Esophagus muscularis mucosa (tissue), 4 donors: ENCODE data around the gene CCNK. TPM values are rescaled to one million over a fixed set of nuclear protein-coding genes. Genes with fewer than 3 reads are reported as not detected.

Experiments
- DNase-seq: peaks from one replicate; pipeline ENCODE4 v3.0.0-alpha.2; 2017; ENCODE audit errors: extremely low spot score
- H3K27ac ChIP-seq, 4 donors: fragments of 200-600 bp; sonication (generic); replicated peaks in 1 of 4; 1 replicate in 3 of 4; 2 replicates in 1 of 4; pipeline ENCODE4 v1.5.1; 2016 to 2019; ENCODE audit warnings: mild to moderate bottlenecking in 1 of 4
- H3K27me3 ChIP-seq, 4 donors: fragments of 200-600 bp; sonication (generic); one replicate each; pipeline versions ENCODE4 v1.5.1 to v1.6.0; 2016 to 2019
- H3K36me3 ChIP-seq, 4 donors: fragments of 200-600 bp; sonication (generic); one replicate each; pipeline ENCODE4 v1.5.1; 2016 to 2019
- H3K4me1 ChIP-seq, 4 donors: fragments of 200-600 bp; sonication (generic); one replicate each; pipeline ENCODE4 v1.5.1; 2016 to 2019
- H3K4me3 ChIP-seq, 4 donors: fragments of 200-600 bp; sonication (generic); 1 replicate in 2 of 4; 2 replicates in 2 of 4; pipeline ENCODE4 v1.5.1; 2016 to 2019; ENCODE audit warnings: mild to moderate bottlenecking in 4 of 4, moderate library complexity in 1 of 4
- H3K9me3 ChIP-seq, 4 donors: fragments of 200-600 bp; sonication (generic); 1 replicate in 3 of 4; 2 replicates in 1 of 4; pipeline ENCODE4 v1.5.1; 2016 to 2019
- EP300 ChIP-seq: sonication (generic); formaldehyde crosslinking; IDR thresholded peaks from one replicate; pipeline ENCODE4 v1.6.1; 2017; ENCODE audit warnings: antibody characterized with exemption
- POLR2A ChIP-seq: fragments of 450-650 bp; IDR thresholded peaks from one replicate; pipeline ENCODE4 v1.6.1; 2017; ENCODE audit warnings: antibody characterized with exemption, moderate library complexity, mild to moderate bottlenecking, low read depth
- POLR2AphosphoS5 ChIP-seq, 2 donors: sonication (generic); formaldehyde crosslinking; IDR thresholded peaks; one replicate each; pipeline ENCODE4 v1.6.1; 2017; ENCODE audit warnings: antibody characterized with exemption in 2 of 2
- WGBS: methylation state at CpG from one replicate; pipeline ENCODE4 v1.1.5; 2018; 5-methylcytosine and 5-hydroxymethylcytosine counted together
- intact Hi-C: fragments of 100-400 bp; cut with DNase I; formaldehyde crosslinking; loops from one replicate; pipeline ENCODE4 v1.15.1; 2023
- total RNA-seq, 4 donors: library from RNA; depleted of rRNA; stranded (reverse); fragments of >200 nt; gene quantifications; one replicate each; pipeline versions ENCODE4 v1.1.0 to v1.2.1, GENCODE V29; 2016
- TF ChIP-seq, protein P1 (sequence below), 3 experiments: fragments of 200-600 bp in 2 of 3; fragments of 450-650 bp in 1 of 3; sonication (generic) in 2 of 3; IDR thresholded peaks; one replicate each; pipeline ENCODE4 v1.5.1; 2017 to 2019; ENCODE audit warnings: antibody characterized with exemption in 3 of 3, mild to moderate bottlenecking in 2 of 3, moderate library complexity in 1 of 3

CCNK gene
- total RNA-seq, 4 donors from 2014 or later = 10.4 to 21.2 (median 16.5) TPM

DNA sequence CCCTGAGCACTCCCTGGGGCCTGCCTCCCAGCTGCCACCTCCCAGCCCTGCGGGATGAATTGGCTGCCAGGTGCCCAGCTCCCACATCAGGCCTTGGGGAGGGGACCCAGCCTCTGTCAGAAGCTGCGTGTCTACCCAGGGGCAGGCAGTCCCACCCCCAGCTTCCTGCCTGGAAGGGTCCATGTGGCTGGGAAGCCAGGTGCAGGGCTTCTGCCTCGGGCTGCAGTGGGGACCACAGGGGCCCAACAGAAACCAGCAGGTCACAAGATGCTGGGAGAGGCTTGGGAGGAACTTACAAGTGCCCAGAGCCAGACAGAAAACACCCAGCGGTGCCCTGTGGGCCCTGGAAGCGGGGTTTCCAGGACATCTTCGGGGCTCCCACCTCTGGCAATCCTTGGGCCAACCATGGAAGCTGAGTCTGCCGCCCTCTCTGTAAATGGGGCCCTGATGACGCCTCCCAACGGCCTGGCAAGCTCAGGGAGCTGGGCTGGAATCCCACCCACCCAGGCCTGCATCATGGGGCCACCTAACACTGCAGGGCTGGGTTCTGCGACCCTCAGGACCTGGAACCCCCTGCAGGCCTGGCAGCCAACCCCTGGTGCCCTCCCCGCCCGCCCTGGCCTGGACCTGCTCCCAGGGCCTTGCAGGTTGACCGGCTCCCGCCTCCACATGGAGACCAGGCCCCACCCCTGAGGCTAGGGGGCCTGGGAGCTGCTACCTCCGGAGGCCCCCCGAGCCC lies 36.6 kb downstream of the CCNK start:
- H3K9me3 ChIP-seq = no peaks in the 10 kb centered on the region
- peaks cover 10 to 41% (median 34%) of the 10 kb centered on the region in 4 donors for H3K36me3 ChIP-seq
- WGBS = 62% methylated on average over 6 of the region's 16 CpGs
- no peak for DNase-seq
- H3K4me3 ChIP-seq = no peak overlapping the region
- H3K27ac ChIP-seq = peak overlapping the region in 1 of 4 donors; percentile 37
- no peak for TF ChIP-seq POLR2AphosphoS5 (IDR thresholded peaks at IDR 0.05)
- TF ChIP-seq EP300 = no peak
- no peak for TF ChIP-seq POLR2A
- TF ChIP-seq, protein P1, sequence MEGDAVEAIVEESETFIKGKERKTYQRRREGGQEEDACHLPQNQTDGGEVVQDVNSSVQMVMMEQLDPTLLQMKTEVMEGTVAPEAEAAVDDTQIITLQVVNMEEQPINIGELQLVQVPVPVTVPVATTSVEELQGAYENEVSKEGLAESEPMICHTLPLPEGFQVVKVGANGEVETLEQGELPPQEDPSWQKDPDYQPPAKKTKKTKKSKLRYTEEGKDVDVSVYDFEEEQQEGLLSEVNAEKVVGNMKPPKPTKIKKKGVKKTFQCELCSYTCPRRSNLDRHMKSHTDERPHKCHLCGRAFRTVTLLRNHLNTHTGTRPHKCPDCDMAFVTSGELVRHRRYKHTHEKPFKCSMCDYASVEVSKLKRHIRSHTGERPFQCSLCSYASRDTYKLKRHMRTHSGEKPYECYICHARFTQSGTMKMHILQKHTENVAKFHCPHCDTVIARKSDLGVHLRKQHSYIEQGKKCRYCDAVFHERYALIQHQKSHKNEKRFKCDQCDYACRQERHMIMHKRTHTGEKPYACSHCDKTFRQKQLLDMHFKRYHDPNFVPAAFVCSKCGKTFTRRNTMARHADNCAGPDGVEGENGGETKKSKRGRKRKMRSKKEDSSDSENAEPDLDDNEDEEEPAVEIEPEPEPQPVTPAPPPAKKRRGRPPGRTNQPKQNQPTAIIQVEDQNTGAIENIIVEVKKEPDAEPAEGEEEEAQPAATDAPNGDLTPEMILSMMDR (IDR thresholded peaks at IDR 0.05) = no peak
- no peaks in the 10 kb centered on the region for H3K27me3 ChIP-seq
- H3K4me1 ChIP-seq = peaks cover 15 to 66% (median 32%) of the 10 kb centered on the region in 4 donors
- intact Hi-C loops = loop anchor here (2.0 kb wide), 1 partner anchor 111 kb away; no protein-coding TSS in a partner anchor

DNA sequence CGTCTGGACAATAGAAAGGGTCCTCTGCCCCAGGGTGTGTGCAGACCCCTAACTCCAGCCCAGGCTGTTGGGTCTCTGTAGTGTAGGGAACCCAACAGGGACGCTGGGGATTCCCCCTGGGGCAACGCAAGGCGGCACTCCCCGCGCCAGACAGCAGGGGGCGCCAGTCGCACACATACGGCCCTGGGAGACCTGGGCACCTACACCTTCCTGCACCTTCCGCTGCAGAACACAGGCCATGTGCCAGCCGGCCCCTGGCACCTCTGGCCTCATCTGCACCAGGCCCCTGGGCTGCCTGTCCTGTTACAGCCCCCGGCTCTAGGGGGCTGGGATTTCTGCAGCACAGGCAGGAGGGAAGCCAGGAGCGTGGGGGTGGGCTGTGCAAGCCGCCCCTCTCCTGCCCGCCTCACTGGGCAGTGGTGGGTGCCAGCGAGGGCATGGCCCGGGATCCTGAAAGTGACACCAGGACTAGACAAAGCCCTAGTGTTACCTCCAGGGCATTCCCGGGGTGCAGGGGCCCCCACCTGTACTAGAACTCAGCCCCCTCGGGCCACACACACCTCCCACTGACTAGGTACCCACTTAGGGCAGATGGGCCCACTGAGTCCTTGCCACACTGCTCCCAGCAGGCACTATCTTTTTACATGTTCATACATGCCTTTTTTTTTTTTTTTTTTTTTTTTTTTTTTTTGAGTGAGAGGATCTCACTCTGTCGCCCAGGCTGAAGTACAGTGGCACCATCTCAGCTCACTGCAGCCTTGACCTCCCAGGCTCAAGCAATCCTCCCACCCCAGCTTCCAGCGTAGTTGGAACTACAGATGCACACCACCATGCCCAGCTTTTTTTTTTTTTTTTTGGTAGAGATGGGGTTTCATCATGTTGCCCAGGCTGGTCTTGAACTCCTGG lies 37.5 kb downstream of the CCNK start:
- peaks cover 10 to 33% (median 26%) of the 10 kb centered on the region in 4 donors for H3K36me3 ChIP-seq
- H3K27ac ChIP-seq = peak overlapping the region in 1 of 4 donors; percentile 44
- DNase-seq = no peak
- H3K4me3 ChIP-seq = no peak overlapping the region
- TF ChIP-seq, protein P1 (IDR thresholded peaks at IDR 0.05) = peak; percentile 95 to 100 (median 98)
- TF ChIP-seq POLR2AphosphoS5 (IDR thresholded peaks at IDR 0.05) (peak in 1 of 2 donors; percentile 17), POLR2A (no peak), EP300 (no peak)
- WGBS = 47% methylated on average over 14 of the region's 21 CpGs
- intact Hi-C loops = loop anchor here (2.0 kb wide), 1 partner anchor 110 kb away; no protein-coding TSS in a partner anchor
- no peaks in the 10 kb centered on the region for H3K9me3 ChIP-seq
- peaks cover 24 to 68% (median 38%) of the 10 kb centered on the region in 4 donors for H3K4me1 ChIP-seq
- H3K27me3 ChIP-seq = no peaks in the 10 kb centered on the region

DNA sequence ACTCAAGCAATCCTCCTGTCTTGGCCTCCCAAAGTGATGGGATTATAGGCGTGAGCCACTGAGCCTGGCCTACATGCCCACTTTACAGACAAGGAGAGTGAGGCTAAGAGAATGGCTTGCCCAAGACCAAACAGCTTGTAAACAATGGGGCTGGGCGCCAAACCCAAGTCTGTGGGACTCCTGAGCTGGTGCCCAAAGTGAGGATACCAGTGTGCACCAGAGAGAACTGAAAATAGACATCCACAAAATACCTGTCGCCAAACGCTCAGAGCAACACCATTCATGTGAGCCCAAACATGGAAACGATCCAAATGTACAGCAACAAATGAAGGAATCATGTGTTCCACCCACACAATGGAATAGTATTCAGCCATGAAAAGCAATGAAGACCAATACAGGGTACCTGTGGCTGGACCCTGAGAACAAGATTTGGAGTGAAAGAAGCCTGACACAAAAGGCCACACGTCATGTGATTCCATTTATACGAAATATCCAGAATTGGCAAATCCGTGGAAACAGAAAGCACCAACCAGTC lies 38.2 kb downstream of the CCNK start:
- H3K9me3 ChIP-seq = no peaks in the 10 kb centered on the region
- WGBS = 87% methylated on average over 8 of the region's 8 CpGs
- peaks cover 31 to 68% (median 45%) of the 10 kb centered on the region in 4 donors for H3K4me1 ChIP-seq
- peak overlapping the region in 3 of 4 donors; percentile 2 to 56 (median 10) for H3K27ac ChIP-seq
- H3K36me3 ChIP-seq = peaks cover 6 to 25% (median 18%) of the 10 kb centered on the region in 4 donors
- TF ChIP-seq, protein P1 (IDR thresholded peaks at IDR 0.05) = no peak
- TF ChIP-seq EP300 (no peak), POLR2AphosphoS5 (IDR thresholded peaks at IDR 0.05) (no peak), POLR2A (no peak)
- intact Hi-C loops = loop anchor here (2.0 kb wide), 1 partner anchor 109 kb away; no protein-coding TSS in a partner anchor
- H3K27me3 ChIP-seq = no peaks in the 10 kb centered on the region
- DNase-seq = no peak
- no peak overlapping the region for H3K4me3 ChIP-seq

DNA sequence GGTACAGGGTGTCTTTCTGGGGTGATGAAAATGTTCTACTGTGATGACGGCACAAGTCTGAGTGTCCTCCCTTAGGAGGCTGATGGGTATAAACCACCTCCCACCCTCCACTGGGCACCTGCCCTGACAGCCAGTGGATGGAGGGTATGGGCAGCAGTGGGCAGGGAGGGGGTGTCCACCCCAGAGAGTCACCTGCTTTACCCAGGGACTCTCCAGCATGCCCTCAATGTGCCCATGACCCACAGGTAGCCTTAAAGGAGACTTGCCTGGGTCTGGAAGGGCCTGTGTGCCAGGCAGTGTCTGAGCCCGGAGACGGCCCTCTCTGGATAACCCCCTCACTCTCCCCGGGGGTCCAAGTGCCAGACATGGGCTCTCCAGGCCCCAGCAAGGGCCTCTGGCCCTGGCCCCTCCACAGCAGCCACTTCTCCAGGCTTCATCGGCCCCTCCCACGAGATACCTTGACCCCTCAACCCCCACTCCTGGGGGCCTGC lies 38.8 kb downstream of the CCNK start:
- Histone ChIP-seq H3K4me1 (peaks cover 37 to 71% (median 51%) of the 10 kb centered on the region in 4 donors), H3K27ac (peak overlapping the region in 3 of 4 donors; percentile 2 to 56 (median 10)), H3K4me3 (no peak overlapping the region), H3K27me3 (no peaks in the 10 kb centered on the region), H3K36me3 (peaks cover under 1 to 20% (median 13%) of the 10 kb centered on the region in 4 donors), H3K9me3 (no peaks in the 10 kb centered on the region)
- WGBS = 89% methylated on average over 5 of the region's 6 CpGs
- intact Hi-C loops = loop anchor here (2.0 kb wide), 1 partner anchor 109 kb away; no protein-coding TSS in a partner anchor
- TF ChIP-seq, protein P1 (IDR thresholded peaks at IDR 0.05) = no peak
- TF ChIP-seq POLR2A = no peak
- TF ChIP-seq POLR2AphosphoS5 (IDR thresholded peaks at IDR 0.05) = no peak
- TF ChIP-seq EP300 = no peak
- DNase-seq = no peak
